Neuronal stem cell (in vitro differentiated cells): Measurements from ENCODE around the gene MRTFB.

Source experiments
- DNase-seq: peaks from one replicate; pipeline ENCODE4 v3.0.0-alpha.2; 2013; ENCODE audit warnings: low spot score
- H2AFZ ChIP-seq: one replicate; pipeline ENCODE4 v1.6.1; 2013; ENCODE audit warnings: mild to moderate bottlenecking, low read length, inconsistent platforms
- H2AK5ac ChIP-seq: 2 replicates; pipeline ENCODE4 v1.6.1; 2013; ENCODE audit warnings: low read depth, mild to moderate bottlenecking, inconsistent platforms, low read length, moderate library complexity, mixed read lengths
- H2BK120ac ChIP-seq: 2 replicates; pipeline ENCODE4 v1.6.1; 2013; ENCODE audit warnings: low read depth, mild to moderate bottlenecking, inconsistent platforms, low read length, moderate library complexity, mixed read lengths
- H2BK12ac ChIP-seq: one replicate; pipeline ENCODE4 v1.6.1; 2013; ENCODE audit warnings: low read length, inconsistent platforms
- H2BK15ac ChIP-seq: 2 replicates; pipeline ENCODE4 v1.6.1; 2013; ENCODE audit warnings: mild to moderate bottlenecking, low read length, inconsistent platforms, mixed read lengths
- H2BK5ac ChIP-seq: one replicate; pipeline ENCODE4 v1.6.1; 2013; ENCODE audit warnings: inconsistent platforms, mild to moderate bottlenecking, low read length, moderate library complexity
- H3K14ac ChIP-seq: one replicate; pipeline ENCODE4 v1.6.1; 2013; ENCODE audit warnings: low read length, inconsistent platforms
- H3K18ac ChIP-seq: 2 replicates; pipeline ENCODE4 v1.6.1; 2013; ENCODE audit warnings: low read length, inconsistent platforms
- H3K23ac ChIP-seq: 2 replicates; pipeline ENCODE4 v1.6.1; 2013; ENCODE audit warnings: low read depth, mild to moderate bottlenecking, mixed read lengths, low read length, inconsistent platforms; ENCODE audit not compliant: poor library complexity
- H3K27ac ChIP-seq: replicated peaks from 3 replicates; pipeline ENCODE4 v1.5.1; 2013; ENCODE audit warnings: low read length, inconsistent platforms
- H3K27me3 ChIP-seq, 3 experiments: 2 replicates each; pipeline ENCODE4 v1.6.1; 2013; ENCODE audit warnings: low read length in 3 of 3, mild to moderate bottlenecking in 2 of 3, inconsistent platforms in 1 of 3, low read depth in 1 of 3, mixed read lengths in 1 of 3, moderate library complexity in 1 of 3; ENCODE audit not compliant: control insufficient read depth in 3 of 3, insufficient read depth in 3 of 3
- H3K36me3 ChIP-seq, 2 donors: replicated peaks in 1 of 2; 2 replicates each; pipeline ENCODE4 v1.6.1; 2013; ENCODE audit warnings: low read length in 2 of 2; ENCODE audit not compliant: control insufficient read depth in 2 of 2, insufficient read depth in 2 of 2
- H3K4ac ChIP-seq: 2 replicates; pipeline ENCODE4 v1.6.1; 2013; ENCODE audit warnings: inconsistent platforms, mild to moderate bottlenecking, low read length, moderate library complexity
- H3K4me1 ChIP-seq, 2 donors: 1 replicate in 1 of 2; 2 replicates in 1 of 2; pipeline ENCODE4 v1.6.1; 2013; ENCODE audit warnings: low read length in 2 of 2, low read depth in 1 of 2; ENCODE audit not compliant: control insufficient read depth in 2 of 2, insufficient read depth in 1 of 2
- H3K4me2 ChIP-seq: one replicate; pipeline ENCODE4 v1.6.1; 2013; ENCODE audit warnings: mild to moderate bottlenecking, low read length, inconsistent platforms; ENCODE audit not compliant: insufficient read depth, poor library complexity, severe bottlenecking
- H3K4me3 ChIP-seq, 2 donors: 2 replicates each; pipeline ENCODE4 v1.5.1; 2013; ENCODE audit warnings: low read length in 2 of 2, mild to moderate bottlenecking in 2 of 2, inconsistent platforms in 1 of 2, moderate library complexity in 1 of 2
- H3K79me1 ChIP-seq: one replicate; pipeline ENCODE4 v1.6.1; 2013; ENCODE audit warnings: low read depth, mild to moderate bottlenecking, inconsistent platforms, low read length, moderate library complexity
- H3K9ac ChIP-seq: one replicate; pipeline ENCODE4 v1.6.1; 2013; ENCODE audit warnings: mild to moderate bottlenecking, low read depth, low read length, inconsistent platforms; ENCODE audit not compliant: poor library complexity
- H3K9me3 ChIP-seq, 2 donors: replicated peaks in 1 of 2; 2 replicates each; pipeline versions ENCODE3 to v1.6.1; 2013; ENCODE audit warnings: low read length in 2 of 2, mild to moderate bottlenecking in 2 of 2, inconsistent platforms in 1 of 2, low read depth in 1 of 2, mixed read lengths in 1 of 2, moderate library complexity in 1 of 2; ENCODE audit not compliant: control insufficient read depth in 2 of 2, insufficient read depth in 1 of 2
- H4K8ac ChIP-seq: one replicate; pipeline ENCODE4 v1.6.1; 2013; ENCODE audit warnings: low read depth, mild to moderate bottlenecking, inconsistent platforms, low read length, moderate library complexity
- H4K91ac ChIP-seq: one replicate; pipeline ENCODE4 v1.6.1; 2013; ENCODE audit warnings: low read length, low read depth, mild to moderate bottlenecking, inconsistent platforms; ENCODE audit not compliant: poor library complexity
- WGBS, 2 donors: extraction: QIAGEN DNeasy Blood & Tissue Kit; methylation state at CpG; one replicate each; pipeline ENCODE4 v1.1.7; 2013; ENCODE audit warnings: missing lambda C conversion rate in 2 of 2, mixed read lengths in 1 of 2; ENCODE audit not compliant: insufficient read length in 2 of 2, insufficient replicate concordance in 1 of 2; ENCODE audit errors: extremely low coverage in 2 of 2; 5-methylcytosine and 5-hydroxymethylcytosine counted together

Gene MRTFB

GRCh38 chr16:14236401-14236800 is 165.3 kb downstream of the MRTFB start:
- no peaks in the 10 kb centered on the region for H3K27me3 ChIP-seq
- no peak overlapping the region for H2AK5ac ChIP-seq
- no peak overlapping the region for H3K4me3 ChIP-seq
- H3K9ac ChIP-seq = no peak overlapping the region
- no peak for DNase-seq
- H3K9me3 ChIP-seq = peaks cover 0 to 3% of the 10 kb centered on the region in 2 donors
- no peak overlapping the region for H2BK12ac ChIP-seq
- H4K91ac ChIP-seq = no peak overlapping the region
- no peak overlapping the region for H3K18ac ChIP-seq
- H3K4me1 ChIP-seq = no peaks in the 10 kb centered on the region
- no peak overlapping the region for H3K27ac ChIP-seq
- no peak overlapping the region for H3K4me2 ChIP-seq
- no peak overlapping the region for H2BK120ac ChIP-seq
- peaks cover 26 to 98% of the 10 kb centered on the region in 2 donors for H3K36me3 ChIP-seq
- no peak overlapping the region for H3K23ac ChIP-seq
- no peak overlapping the region for H2BK5ac ChIP-seq
- H2BK15ac ChIP-seq = no peak overlapping the region
- WGBS, 2 donors = no CpG with 5 or more reads among the region's 5 CpGs
- no peak overlapping the region for H3K14ac ChIP-seq
- no peak overlapping the region for H4K8ac ChIP-seq
- H3K4ac ChIP-seq = no peak overlapping the region
- peaks cover 2% of the 10 kb centered on the region for H3K79me1 ChIP-seq
- no peak overlapping the region for H2AFZ ChIP-seq

- H3K4ac ChIP-seq = no peak overlapping the region
- H3K27me3 ChIP-seq = no peaks in the 10 kb centered on the region
- H3K79me1 ChIP-seq = peaks cover 2% of the 10 kb centered on the region
- H3K23ac ChIP-seq = no peak overlapping the region
- no peak overlapping the region for H3K4me2 ChIP-seq
- H3K4me3 ChIP-seq = no peak overlapping the region
- no peak overlapping the region for H3K14ac ChIP-seq
- H2BK5ac ChIP-seq = no peak overlapping the region
- no peak overlapping the region for H2BK120ac ChIP-seq
- no peak overlapping the region for H2BK12ac ChIP-seq
- DNase-seq = no peak
- H3K36me3 ChIP-seq = peaks cover 28 to 99% of the 10 kb centered on the region in 2 donors
- no peak overlapping the region for H2AK5ac ChIP-seq
- no peak overlapping the region for H4K91ac ChIP-seq
- WGBS, 2 donors = no CpG with 5 or more reads among the region's 5 CpGs
- peaks cover 0 to 3% of the 10 kb centered on the region in 2 donors for H3K9me3 ChIP-seq
- no peak overlapping the region for H2AFZ ChIP-seq
- no peak overlapping the region for H4K8ac ChIP-seq
- H2BK15ac ChIP-seq = no peak overlapping the region
- no peak overlapping the region for H3K18ac ChIP-seq
- H3K27ac ChIP-seq = no peak overlapping the region
- H3K9ac ChIP-seq = no peak overlapping the region
- H3K4me1 ChIP-seq = peaks cover 0 to 7% of the 10 kb centered on the region in 2 donors
Measured at GRCh38 chr16:14238756-14239155, 167.6 kb downstream of the MRTFB start.

GRCh38 chr16:14239791-14240190 is 168.7 kb downstream of the MRTFB start:
- Histone ChIP-seq H3K4me1 (peaks cover 0 to 7% of the 10 kb centered on the region in 2 donors), H2BK15ac (no peak overlapping the region), H3K14ac (no peak overlapping the region), H4K91ac (no peak overlapping the region), H3K23ac (no peak overlapping the region), H3K4me2 (no peak overlapping the region), H3K4me3 (no peak overlapping the region), H2BK12ac (no peak overlapping the region), H3K27me3 (no peaks in the 10 kb centered on the region), H3K79me1 (peaks cover 2% of the 10 kb centered on the region), H3K9me3 (peaks cover 0 to 3% of the 10 kb centered on the region in 2 donors), H3K27ac (no peak overlapping the region), H3K4ac (no peak overlapping the region), H2BK120ac (no peak overlapping the region), H3K9ac (no peak overlapping the region), H2AK5ac (no peak overlapping the region), H4K8ac (no peak overlapping the region), H3K18ac (no peak overlapping the region), H2BK5ac (no peak overlapping the region), H2AFZ (no peak overlapping the region), H3K36me3 (peaks cover 22 to 97% of the 10 kb centered on the region in 2 donors)
- no CpG with 5 or more reads among the region's 6 CpGs for WGBS, 2 donors
- no peak for DNase-seq

DNA sequence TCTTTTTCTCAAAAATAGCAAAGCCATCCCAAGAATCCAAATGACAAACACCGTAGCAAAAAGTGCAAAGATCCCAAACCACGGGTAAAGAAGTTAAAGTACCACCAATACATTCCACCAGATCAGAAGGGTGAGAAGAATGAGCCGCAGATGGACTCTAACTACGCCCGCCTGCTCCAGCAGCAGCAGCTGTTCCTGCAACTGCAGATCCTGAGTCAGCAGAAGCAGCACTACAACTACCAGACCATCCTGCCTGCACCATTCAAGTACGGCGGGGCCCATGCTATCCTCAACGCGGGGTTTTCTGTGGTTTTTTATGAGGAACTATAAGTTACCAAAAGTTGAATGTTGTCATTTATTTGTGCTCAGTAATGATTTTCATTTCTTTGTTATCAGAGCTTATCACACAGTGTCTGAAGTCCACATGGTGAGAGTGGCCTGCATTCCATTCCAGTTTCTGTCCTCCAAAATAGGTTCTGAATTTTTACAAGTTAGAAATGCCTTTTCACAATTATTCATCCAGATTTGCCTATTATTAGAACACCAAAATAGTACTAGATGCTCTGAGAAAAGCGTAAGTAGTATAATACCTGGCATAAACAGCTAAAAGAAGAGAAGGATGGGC is 169.2 kb downstream of the MRTFB start:
- no peak overlapping the region for H3K27ac ChIP-seq
- no peak overlapping the region for H3K14ac ChIP-seq
- no peak overlapping the region for H2AFZ ChIP-seq
- no peak overlapping the region for H2BK5ac ChIP-seq
- H3K18ac ChIP-seq = no peak overlapping the region
- H3K4me2 ChIP-seq = no peak overlapping the region
- peaks cover 0 to 3% of the 10 kb centered on the region in 2 donors for H3K9me3 ChIP-seq
- H2AK5ac ChIP-seq = no peak overlapping the region
- peaks cover 17 to 97% of the 10 kb centered on the region in 2 donors for H3K36me3 ChIP-seq
- H3K27me3 ChIP-seq = no peaks in the 10 kb centered on the region
- H3K9ac ChIP-seq = no peak overlapping the region
- H2BK15ac ChIP-seq = no peak overlapping the region
- no peak overlapping the region for H3K4me3 ChIP-seq
- H3K4ac ChIP-seq = no peak overlapping the region
- H4K91ac ChIP-seq = no peak overlapping the region
- H2BK12ac ChIP-seq = no peak overlapping the region
- H3K4me1 ChIP-seq = peaks cover 0 to 7% of the 10 kb centered on the region in 2 donors
- no peak overlapping the region for H3K23ac ChIP-seq
- WGBS, 2 donors = no CpG with 5 or more reads among the region's 10 CpGs
- H2BK120ac ChIP-seq = no peak overlapping the region
- no peak overlapping the region for H4K8ac ChIP-seq
- peaks cover 2% of the 10 kb centered on the region for H3K79me1 ChIP-seq
- DNase-seq = no peak
